Keratinocyte (primary cell): ENCODE results near the gene ATF4. TPM values are rescaled to one million over a fixed set of nuclear protein-coding genes. Genes with fewer than 3 reads are reported as not detected.

ENCODE experiments used
- DNase-seq: peaks from one replicate; pipeline ENCODE4 v3.0.0-alpha.2; 2011; ENCODE audit warnings: low read depth, missing footprints, low spot score
- FAIRE-seq: peaks from 2 replicates; lab custom pipeline; 2011; peaks lifted over from hg19 to GRCh38; lab: Jason Lieb, UNC
- H2AFZ ChIP-seq: 2 replicates; pipeline ENCODE4 v1.6.0; 2012; ENCODE audit warnings: low read length, control low read depth, inconsistent platforms; ENCODE audit not compliant: control insufficient read depth
- H3K27ac ChIP-seq: 2 replicates; pipeline ENCODE4 v1.5.1; 2011; ENCODE audit warnings: low read length; ENCODE audit not compliant: control insufficient read depth, insufficient read depth
- H3K27me3 ChIP-seq: 3 replicates; pipeline ENCODE4 v1.6.0; 2011; ENCODE audit warnings: low read length; ENCODE audit not compliant: control insufficient read depth, insufficient read depth; ENCODE audit errors: extremely low read depth
- H3K36me3 ChIP-seq, 2 experiments: 2 replicates in 1 of 2; 3 replicates in 1 of 2; pipeline ENCODE4 v1.5.1; 2011; ENCODE audit warnings: low read length in 2 of 2, mild to moderate bottlenecking in 1 of 2; ENCODE audit not compliant: control insufficient read depth in 2 of 2, insufficient read depth in 2 of 2; ENCODE audit errors: extremely low read depth in 1 of 2
- H3K4me1 ChIP-seq: 3 replicates; pipeline ENCODE4 v1.5.1; 2011; ENCODE audit warnings: low read length; ENCODE audit not compliant: control insufficient read depth, insufficient read depth; ENCODE audit errors: extremely low read depth
- H3K4me2 ChIP-seq: 3 replicates; pipeline ENCODE4 v1.6.0; 2011; ENCODE audit warnings: low read depth, low read length; ENCODE audit not compliant: control insufficient read depth, insufficient read depth; ENCODE audit errors: extremely low read depth
- H3K4me3 ChIP-seq, 3 experiments: fragments of 200-600 bp in 1 of 3; sonication (generic) in 1 of 3; 2 replicates in 2 of 3; 3 replicates in 1 of 3; pipeline ENCODE4 v1.5.1; 2011 to 2016; ENCODE audit warnings: low read length in 3 of 3, mild to moderate bottlenecking in 3 of 3, control low read depth in 2 of 3, inconsistent platforms in 1 of 3, low read depth in 1 of 3, mixed read lengths in 1 of 3, mixed run types in 1 of 3, moderate library complexity in 1 of 3; ENCODE audit not compliant: control insufficient read depth in 2 of 3, insufficient read depth in 2 of 3; ENCODE audit errors: extremely low read depth in 1 of 3
- H3K79me2 ChIP-seq: 2 replicates; pipeline ENCODE4 v1.6.0; 2012; ENCODE audit warnings: low read length; ENCODE audit not compliant: control insufficient read depth, insufficient read depth
- H3K9ac ChIP-seq: 3 replicates; pipeline ENCODE4 v1.6.0; 2011; ENCODE audit warnings: low read length; ENCODE audit not compliant: control insufficient read depth, insufficient read depth; ENCODE audit errors: extremely low read depth
- H3K9me1 ChIP-seq: 3 replicates; pipeline ENCODE4 v1.6.0; 2011; ENCODE audit warnings: low read length; ENCODE audit not compliant: control insufficient read depth, insufficient read depth; ENCODE audit errors: extremely low read depth
- H3K9me3 ChIP-seq: 2 replicates; pipeline ENCODE4 v1.5.1; 2012; ENCODE audit warnings: low read depth, low read length; ENCODE audit not compliant: control insufficient read depth
- H4K20me1 ChIP-seq: 3 replicates; pipeline ENCODE4 v1.6.0; 2011; ENCODE audit warnings: low read length; ENCODE audit not compliant: control insufficient read depth, insufficient read depth; ENCODE audit errors: extremely low read depth
- EZH2 ChIP-seq: IDR thresholded peaks from one replicate; pipeline ENCODE4 v1.6.1; 2012; ENCODE audit warnings: inconsistent platforms, mild to moderate bottlenecking, low read length, moderate library complexity
- dilution Hi-C: fragments of 300-500 bp; cut with MboI; formaldehyde crosslinking; loops from one replicate; pipeline ENCODE4 v1.7.0; 2020; ENCODE audit warnings: low sequenced_read_pairs; ENCODE audit not compliant: extremely low pct_ligation_motif_present
- polyA plus RNA-seq, 5 experiments: library from polyadenylated mRNA; depleted of rRNA in 3 of 5; stranded (reverse) in 3 of 5; stranded (forward) in 1 of 5; unstranded in 1 of 5; fragments of >200 nt; gene quantifications; 1 replicate in 1 of 5; 2 replicates in 3 of 5; 3 replicates in 1 of 5; pipeline versions ENCODE4 v1.2.1 to v1.2.3, GENCODE V29; 2011 to 2012; ENCODE audit warnings: missing spikeins in 2 of 5, low read depth in 1 of 5, low replicate concordance in 1 of 5
- TF ChIP-seq, protein P1 (sequence below), 3 experiments: IDR thresholded peaks in 1 of 3; conservative IDR thresholded peaks in 1 of 3; optimal IDR thresholded peaks in 1 of 3; 2 replicates in 2 of 3; 3 replicates in 1 of 3; pipeline versions ENCODE3 to v1.5.1; 2011; ENCODE audit warnings: low read length in 3 of 3, mild to moderate bottlenecking in 3 of 3, moderate library complexity in 2 of 3, control low read depth in 1 of 3, inconsistent platforms in 1 of 3; ENCODE audit not compliant: insufficient read depth in 2 of 3; ENCODE audit errors: extremely low read depth in 1 of 3

Gene ATF4
- polyA plus RNA-seq, 1 donor (not counting 4 experiments of a cell fraction or from before 2014, with no cell fraction given), result 629 TPM

DNA sequence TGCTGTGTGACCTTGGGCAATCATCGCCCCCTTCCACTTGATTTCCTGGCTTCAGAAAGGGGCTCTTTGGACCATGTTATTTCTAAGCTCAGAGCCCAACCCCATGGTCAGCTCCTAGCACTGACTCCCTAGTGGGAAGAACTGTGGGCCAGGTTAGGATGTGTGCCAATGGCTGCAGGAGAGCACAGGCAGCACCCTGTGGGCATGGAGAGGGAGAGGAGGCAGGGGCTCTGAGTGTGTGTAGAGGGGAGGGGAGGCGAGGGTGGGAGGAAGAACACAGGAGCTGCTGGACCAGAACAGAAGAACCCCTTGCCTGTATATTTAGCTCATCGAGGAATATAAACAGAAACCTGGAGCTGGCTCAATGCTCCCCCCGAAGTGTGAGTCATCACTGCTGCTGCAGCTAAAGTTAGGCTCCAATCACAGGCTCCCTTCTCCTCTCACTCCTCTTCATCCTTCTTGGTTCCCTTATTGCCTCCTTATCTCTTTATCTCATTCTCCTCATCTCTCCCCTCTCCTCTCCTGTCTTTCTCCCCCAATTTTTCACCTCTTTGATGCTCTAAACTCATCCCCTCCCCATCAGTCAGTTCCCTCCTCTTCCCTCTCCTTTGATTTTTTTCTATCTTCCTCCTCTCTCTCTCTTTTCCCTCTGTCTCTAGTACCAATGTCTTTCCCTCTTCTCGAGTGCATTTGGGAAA is 26.7 kb downstream of the ATF4 start:
- no peaks in the 10 kb centered on the region for H3K9me1 ChIP-seq
- H3K27me3 ChIP-seq, result peaks cover 6% of the 10 kb centered on the region
- no peaks in the 10 kb centered on the region for H3K36me3 ChIP-seq
- H2AFZ ChIP-seq, result no peak overlapping the region
- dilution Hi-C loops, result no loop called here
- no peaks in the 10 kb centered on the region for H3K9me3 ChIP-seq
- DNase-seq (no peak), FAIRE-seq (no peak)
- no peaks in the 10 kb centered on the region for H3K4me1 ChIP-seq
- no peak overlapping the region for H3K4me2 ChIP-seq
- TF ChIP-seq, protein P1, sequence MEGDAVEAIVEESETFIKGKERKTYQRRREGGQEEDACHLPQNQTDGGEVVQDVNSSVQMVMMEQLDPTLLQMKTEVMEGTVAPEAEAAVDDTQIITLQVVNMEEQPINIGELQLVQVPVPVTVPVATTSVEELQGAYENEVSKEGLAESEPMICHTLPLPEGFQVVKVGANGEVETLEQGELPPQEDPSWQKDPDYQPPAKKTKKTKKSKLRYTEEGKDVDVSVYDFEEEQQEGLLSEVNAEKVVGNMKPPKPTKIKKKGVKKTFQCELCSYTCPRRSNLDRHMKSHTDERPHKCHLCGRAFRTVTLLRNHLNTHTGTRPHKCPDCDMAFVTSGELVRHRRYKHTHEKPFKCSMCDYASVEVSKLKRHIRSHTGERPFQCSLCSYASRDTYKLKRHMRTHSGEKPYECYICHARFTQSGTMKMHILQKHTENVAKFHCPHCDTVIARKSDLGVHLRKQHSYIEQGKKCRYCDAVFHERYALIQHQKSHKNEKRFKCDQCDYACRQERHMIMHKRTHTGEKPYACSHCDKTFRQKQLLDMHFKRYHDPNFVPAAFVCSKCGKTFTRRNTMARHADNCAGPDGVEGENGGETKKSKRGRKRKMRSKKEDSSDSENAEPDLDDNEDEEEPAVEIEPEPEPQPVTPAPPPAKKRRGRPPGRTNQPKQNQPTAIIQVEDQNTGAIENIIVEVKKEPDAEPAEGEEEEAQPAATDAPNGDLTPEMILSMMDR (optimal IDR thresholded peaks at IDR 0.05 in 1 of 3, IDR thresholded peaks at IDR 0.05 in 1 of 3, conservative IDR thresholded peaks at IDR 0.05 in 1 of 3; ENCODE audit: extremely low read depth in 1 of 3, insufficient read depth in 2 of 3, low read length in 3 of 3), result no peak
- no peak for TF ChIP-seq EZH2
- no peak overlapping the region for H3K9ac ChIP-seq
- no peak overlapping the region for H3K4me3 ChIP-seq
- H3K27ac ChIP-seq, result no peak overlapping the region
- H3K79me2 ChIP-seq, result no peaks in the 10 kb centered on the region
- H4K20me1 ChIP-seq, result peaks cover 8% of the 10 kb centered on the region

DNA sequence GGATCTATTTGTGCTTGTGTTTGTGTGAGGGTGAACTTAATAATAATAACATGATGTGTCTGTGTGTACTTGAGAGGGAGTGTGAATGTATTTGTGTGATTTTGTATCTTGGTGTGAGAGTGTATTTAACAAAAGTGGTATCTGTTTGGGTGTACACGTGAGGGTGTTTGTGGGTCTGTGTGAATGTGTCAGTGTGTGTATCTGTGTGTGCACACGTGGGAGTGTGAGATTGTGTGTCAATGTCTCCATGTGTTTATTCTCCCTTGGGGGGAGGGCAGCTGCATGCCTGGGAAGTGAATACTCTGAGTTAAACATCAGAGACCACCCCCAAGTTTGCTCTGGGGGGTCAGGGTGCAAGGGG is 27.2 kb downstream of the ATF4 start:
- FAIRE-seq (no peak), DNase-seq (no peak)
- H4K20me1 ChIP-seq, result peaks cover 8% of the 10 kb centered on the region
- TF ChIP-seq, protein P1 (optimal IDR thresholded peaks at IDR 0.05 in 1 of 3, IDR thresholded peaks at IDR 0.05 in 1 of 3, conservative IDR thresholded peaks at IDR 0.05 in 1 of 3; ENCODE audit: extremely low read depth in 1 of 3, insufficient read depth in 2 of 3, low read length in 3 of 3), result no peak
- no peak for TF ChIP-seq EZH2
- no peak overlapping the region for H2AFZ ChIP-seq
- no peaks in the 10 kb centered on the region for H3K36me3 ChIP-seq
- no peak overlapping the region for H3K27ac ChIP-seq
- H3K9ac ChIP-seq, result no peak overlapping the region
- no peak overlapping the region for H3K4me2 ChIP-seq
- no peaks in the 10 kb centered on the region for H3K4me1 ChIP-seq
- H3K9me3 ChIP-seq, result no peaks in the 10 kb centered on the region
- H3K79me2 ChIP-seq, result no peaks in the 10 kb centered on the region
- H3K4me3 ChIP-seq, result no peak overlapping the region
- dilution Hi-C loops, result no loop called here
- no peaks in the 10 kb centered on the region for H3K9me1 ChIP-seq
- peaks cover 10% of the 10 kb centered on the region for H3K27me3 ChIP-seq
